ENCODE measurements around the gene USO1. TPM values are rescaled to one million over a fixed set of nuclear protein-coding genes. Genes with fewer than 3 reads are reported as not detected.

USO1 gene
- total and polyA plus RNA-seq, 2 of the 13 experiments (the other 11 are each of a cell fraction or from before 2014, with no cell fraction given): 52.2 to 87.7 TPM

DNA sequence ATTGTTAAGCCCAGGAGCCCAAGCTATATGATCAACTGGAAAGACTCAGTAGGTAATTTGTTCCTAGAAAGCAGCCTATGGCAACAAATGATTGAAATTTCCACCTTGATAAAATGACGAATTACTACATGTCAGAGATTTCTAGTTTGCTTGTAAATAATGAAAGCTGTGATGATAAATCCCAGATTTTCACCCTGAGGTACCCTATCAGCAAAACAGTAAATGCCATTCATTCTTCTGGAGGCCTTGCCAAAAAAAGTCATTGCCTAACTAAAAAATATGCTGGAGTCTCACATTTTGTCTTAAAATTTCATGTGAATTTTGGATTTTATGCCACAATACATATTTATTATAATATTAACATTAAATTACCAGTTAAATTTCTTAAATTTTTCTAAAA is 106.5 kb downstream of the USO1 start (continued):
- TF ChIP-seq GATAD1 (CRISPR knock-in tag; IDR thresholded peaks at IDR 0.05) (no peak), CBFB (CRISPR knock-in tag; IDR thresholded peaks at IDR 0.05) (no peak), XBP1 (CRISPR knock-in tag; IDR thresholded peaks at IDR 0.05) (no peak)

DNA sequence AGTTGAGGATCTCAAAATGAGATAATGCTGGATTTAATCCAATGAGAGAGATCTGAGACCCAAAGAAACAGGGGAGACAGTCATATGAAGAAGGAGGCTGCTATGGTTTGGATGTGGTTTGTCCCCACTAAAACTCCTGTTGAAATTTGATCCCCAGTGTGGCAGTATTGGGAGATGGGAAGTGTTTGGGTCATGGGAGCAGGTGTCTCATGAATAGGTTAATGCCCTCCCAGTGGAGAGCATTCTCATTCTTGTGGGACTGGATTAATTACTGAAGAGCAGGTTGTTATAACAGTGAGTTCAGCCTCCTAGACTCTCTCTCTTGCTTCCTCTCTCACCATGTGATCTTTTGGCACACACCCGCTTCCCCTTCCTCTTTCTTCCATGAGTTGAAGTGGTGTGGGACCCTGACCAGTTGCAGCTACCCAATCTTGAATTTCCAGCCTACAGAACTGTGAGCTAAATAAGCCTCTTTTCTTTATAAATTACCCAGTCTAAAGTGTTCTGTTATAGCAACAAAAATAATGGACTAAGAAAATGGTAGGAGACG is 107.6 kb downstream of the USO1 start:
- intact Hi-C loops (cut with micrococcal nuclease; ENCODE audit: unreplicated experiment): no loop called here
- H3K36me3 ChIP-seq (replicated peaks in 1 of 2; ENCODE audit: control insufficient read depth in 1 of 2, insufficient read depth in 2 of 2, low read length in 2 of 2): no peaks in the 10 kb centered on the region
- no peaks in the 10 kb centered on the region for H3K79me2 ChIP-seq (ENCODE audit: insufficient read depth, low read length)
- in situ Hi-C loops (cut with HindIII; ENCODE audit: extremely low pct_ligation_motif_present, low pct_unique_long_range_greater_than_20kb): no loop called here
- no peak overlapping the region for H3K4me2 ChIP-seq (ENCODE audit: low read depth, low read length)
- no peaks in the 10 kb centered on the region for H3K9me3 ChIP-seq (ENCODE audit: low read length)
- ATAC-seq (no peak), FAIRE-seq (no peak), DNase-seq (ENCODE audit: low spot score) (no peak)
- H3K9ac ChIP-seq (ENCODE audit: insufficient read depth, low read depth, low read length): no peak overlapping the region
- WGBS (ENCODE audit: low lambda C conversion rate): 47% methylated on average over 2 of the region's 2 CpGs
- H2AFZ ChIP-seq (ENCODE audit: low read length): no peak overlapping the region
- no peaks in the 10 kb centered on the region for H4K20me1 ChIP-seq (ENCODE audit: insufficient read depth, low read length)
- no peak overlapping the region for H3K27ac ChIP-seq (ENCODE audit: extremely low read length, insufficient read depth, low read length)
- no peak for TF ChIP-seq ARHGAP35 (CRISPR knock-in tag; IDR thresholded peaks at IDR 0.05; ENCODE audit: borderline replicate concordance)
- TF ChIP-seq ATF1 (CRISPR knock-in tag; IDR thresholded peaks at IDR 0.05): no peak
- TF ChIP-seq ZBTB38 (CRISPR knock-in tag; IDR thresholded peaks at IDR 0.05): no peak
- TF ChIP-seq IRF2 (CRISPR knock-in tag; IDR thresholded peaks at IDR 0.05): no peak
- no peak for TF ChIP-seq SMAD1 (CRISPR knock-in tag; IDR thresholded peaks at IDR 0.05; ENCODE audit: borderline replicate concordance, low read depth)
- no peak for TF ChIP-seq SP2 (CRISPR knock-in tag; IDR thresholded peaks at IDR 0.05)
- no peak for TF ChIP-seq SSRP1 (CRISPR knock-in tag; IDR thresholded peaks at IDR 0.05)
- TF ChIP-seq, protein P1, sequence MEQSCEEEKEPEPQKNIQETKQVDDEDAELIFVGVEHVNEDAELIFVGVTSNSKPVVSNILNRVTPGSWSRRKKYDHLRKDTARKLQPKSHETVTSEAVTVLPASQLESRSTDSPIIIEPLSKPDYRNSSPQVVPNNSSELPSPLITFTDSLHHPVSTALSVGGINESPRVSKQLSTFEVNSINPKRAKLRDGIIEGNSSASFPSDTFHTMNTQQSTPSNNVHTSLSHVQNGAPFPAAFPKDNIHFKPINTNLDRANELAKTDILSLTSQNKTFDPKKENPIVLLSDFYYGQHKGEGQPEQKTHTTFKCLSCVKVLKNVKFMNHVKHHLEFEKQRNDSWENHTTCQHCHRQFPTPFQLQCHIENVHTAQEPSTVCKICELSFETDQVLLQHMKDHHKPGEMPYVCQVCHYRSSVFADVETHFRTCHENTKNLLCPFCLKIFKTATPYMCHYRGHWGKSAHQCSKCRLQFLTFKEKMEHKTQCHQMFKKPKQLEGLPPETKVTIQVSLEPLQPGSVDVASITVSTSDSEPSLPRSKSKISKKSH (CRISPR knock-in tag; IDR thresholded peaks at IDR 0.05; ENCODE audit: borderline replicate concordance): no peak
- no peak for TF ChIP-seq ZNF33A (CRISPR knock-in tag; IDR thresholded peaks at IDR 0.05; ENCODE audit: borderline replicate concordance)
- TF ChIP-seq ASH2L (IDR thresholded peaks at IDR 0.05; ENCODE audit: insufficient read length, low read depth, low read length): no peak
- no peaks in the 10 kb centered on the region for H3K27me3 ChIP-seq (ENCODE audit: control insufficient read depth in 1 of 2, insufficient read depth in 2 of 2, low read length in 2 of 2)
- peaks cover 13% of the 10 kb centered on the region; the same call in 1 of the 2 replicates for H3K4me1 ChIP-seq (ENCODE audit: insufficient read depth, low read length)
- no TSS peak for BruUV-seq (replicated peaks)
- ChIA-PET POLR2A (no interaction called here), CTCF (ENCODE audit: low intra/inter-chr PET ratio, low total read pairs) (no interaction called here)
- no peak overlapping the region for H3K4me3 ChIP-seq (replicated peaks in 1 of 3; ENCODE audit: insufficient read depth in 1 of 3, low read depth in 2 of 3, low read length in 3 of 3)
